K562 (cell line): ENCODE results near the gene LTK. TPM values are rescaled to one million over a fixed set of nuclear protein-coding genes. Genes with fewer than 3 reads are reported as not detected.
A peak's percentile ranks its signal among the peaks of the same experiment; 100 is the strongest.

Source experiments
- AFF1 ChIP-seq, 2 experiments: fragments of 450-650 bp; IDR thresholded peaks; 2 replicates each; pipeline ENCODE4 v1.6.1; 2018; ENCODE audit warnings: mild to moderate bottlenecking in 2 of 2, low read depth in 1 of 2; ENCODE audit not compliant: partially characterized antibody in 2 of 2
- DMBX1 ChIP-seq: fragments of 250-450 bp; sonication (Bioruptor Pico); IDR thresholded peaks from 2 replicates; pipeline ENCODE4 v1.8.0; 2022; ENCODE audit warnings: inconsistent platforms, mild to moderate bottlenecking, moderate library complexity, borderline replicate concordance
- FOXP4 ChIP-seq: sonication (generic); formaldehyde crosslinking; IDR thresholded peaks from 2 replicates; pipeline ENCODE4 v1.8.0; 2022; ENCODE audit warnings: mild to moderate bottlenecking, missing genetic modification reagents, borderline replicate concordance
- HDAC8 ChIP-seq: fragments of 450-650 bp; IDR thresholded peaks from 2 replicates; pipeline ENCODE4 v1.6.1; 2016; ENCODE audit warnings: mild to moderate bottlenecking, missing genetic modification characterization, moderate library complexity, missing compliant biosample characterization
- KDM1A ChIP-seq, 2 experiments: fragments of 450-650 bp; IDR thresholded peaks; 2 replicates each; pipeline ENCODE4 v1.6.1; 2016; ENCODE audit warnings: mild to moderate bottlenecking in 2 of 2
- L3MBTL2 ChIP-seq: fragments of 450-650 bp; IDR thresholded peaks from 2 replicates; pipeline ENCODE4 v1.6.1; 2016; ENCODE audit warnings: mild to moderate bottlenecking, moderate library complexity
- RAD51 ChIP-seq: fragments of 450-650 bp; IDR thresholded peaks from 2 replicates; pipeline ENCODE4 v1.7.1; 2016; ENCODE audit warnings: low read depth, mild to moderate bottlenecking, borderline replicate concordance
- TAL1 ChIP-seq: fragments of 450-650 bp; IDR thresholded peaks from 2 replicates; pipeline ENCODE4 v1.6.1; 2016; ENCODE audit warnings: mild to moderate bottlenecking
- TBP ChIP-seq: optimal IDR thresholded peaks from 2 replicates; pipeline ENCODE3; 2011; ENCODE audit warnings: low read depth, low read length, improper control_type of control experiment
- TCFL5 ChIP-seq: fragments of 250-450 bp; sonication (Bioruptor Pico); conservative IDR thresholded peaks from 2 replicates; pipeline ENCODE4 v1.6.1; 2021; ENCODE audit warnings: mild to moderate bottlenecking, moderate library complexity, matching md5 sums
- USF1 ChIP-seq: sonication (generic); formaldehyde crosslinking; IDR thresholded peaks from 2 replicates; pipeline ENCODE4 v1.9.0; 2022; ENCODE audit warnings: mild to moderate bottlenecking, missing genetic modification reagents
- ZNF197 ChIP-seq: fragments of 200-800 bp; sonication (Bioruptor generic); IDR thresholded peaks from 2 replicates; pipeline ENCODE4 v1.6.1; 2016; ENCODE audit warnings: low read depth, missing genetic modification characterization, missing compliant biosample characterization
- ZNF511 ChIP-seq: sonication (generic); formaldehyde crosslinking; IDR thresholded peaks from 2 replicates; pipeline ENCODE4 v1.8.0; 2022; ENCODE audit warnings: mild to moderate bottlenecking, missing genetic modification reagents
- ZNF639 ChIP-seq, 2 experiments: fragments of 200-800 bp in 1 of 2; sonication (Bioruptor generic) in 1 of 2; sonication (generic) in 1 of 2; formaldehyde crosslinking in 1 of 2; IDR thresholded peaks in 1 of 2; conservative IDR thresholded peaks in 1 of 2; 2 replicates each; pipeline versions ENCODE4 v1.5.0 to v1.6.1; 2016 to 2020; ENCODE audit warnings: missing compliant biosample characterization in 1 of 2, missing genetic modification characterization in 1 of 2, missing genetic modification reagents in 1 of 2
- polyA plus RNA-seq, 8 experiments: library from polyadenylated mRNA; depleted of rRNA in 4 of 8; stranded (reverse) in 5 of 8; unstranded in 3 of 8; fragments of >200 nt; fragmentation: Nextera tagmentation in 2 of 8; fragmentation: Illumina TruSeq in 1 of 8; extraction: Ambion mirVana in 2 of 8; extraction: Trizol in 1 of 8; gene quantifications; 2 replicates each; pipeline versions ENCODE4 v1.2.1 to v1.2.3, GENCODE V29; 2011 to 2014; ENCODE audit warnings: inconsistent platforms in 1 of 8, missing spikeins in 1 of 8
- total RNA-seq, 7 experiments: library from RNA; depleted of rRNA in 6 of 7; stranded (reverse); fragments of >200 nt in 6 of 7; fragmentation: Illumina TruSeq in 2 of 7; extraction: Trizol in 2 of 7; gene quantifications; 2 replicates each; pipeline versions ENCODE4 v1.2.1 to v1.2.3, GENCODE V29; 2011 to 2021; ENCODE audit warnings: low replicate concordance in 1 of 7

LTK gene
- total and polyA plus RNA-seq, 9 of the 15 experiments (the other 6 are each of a cell fraction or from before 2014, with no cell fraction given): 0.25 to 4.4 (median 1.8) TPM

GRCh38 chr15:41492597-41493204, 20.9 kb downstream of the LTK start (continued):
- TF ChIP-seq FOXP4 (CRISPR knock-in tag) (0 out of 2 replicates have a peak, but pooled peaks have one; percentile 24), DMBX1 (CRISPR knock-in tag) (peak; percentile 50; the same call in 1 of the 2 replicates), RAD51 (peak; percentile 38; the same call in 1 of the 2 replicates), ZNF197 (no peak), ZNF511 (CRISPR knock-in tag) (no peak), TBP (peak; percentile 31), L3MBTL2 (peak; percentile 32), USF1 (CRISPR knock-in tag) (peak; percentile 12; the same call in 1 of the 2 replicates), ZNF639 (CRISPR knock-in tag; conservative IDR thresholded peaks at IDR 0.05 in 1 of 2, IDR thresholded peaks at IDR 0.05 in 1 of 2) (peak in 1 of 2 experiments; percentile 0; a peak in 1 of 4 replicates), AFF1 (IDR thresholded peaks at IDR 0.05; ENCODE audit: low read depth in 1 of 2, partially characterized antibody in 2 of 2) (peak in 1 of 2 experiments; percentile 20), TAL1 (no peak), HDAC8 (tag) (no peak), TCFL5 (CRISPR knock-in tag) (no peak), KDM1A (IDR thresholded peaks at IDR 0.05) (peak; percentile 34 to 59; a peak in 2 of 4 replicates)
- TF ChIP-seq, all 486 proteins: peak for 22
